KOPT-K1 (cell line): ENCODE measurements around the gene GPSM1.
"Not testable (repeated sequence)": the region's sequence is repeated elsewhere in the genome, so short reads cannot be mapped to it uniquely, and the experiment has no call there.

Experiments used
- H3K27ac ChIP-seq: fragments of 200-600 bp; sonication (generic); 2 replicates; pipeline ENCODE4 v1.5.1; 2016; ENCODE audit warnings: antibody characterized with exemption, mild to moderate bottlenecking, low read depth, low read length; ENCODE audit not compliant: poor library complexity, severe bottlenecking
- H3K36me3 ChIP-seq: fragments of 200-600 bp; sonication (generic); 2 replicates; pipeline ENCODE4 v1.5.1; 2017; ENCODE audit warnings: antibody characterized with exemption, mild to moderate bottlenecking, low read length, moderate library complexity; ENCODE audit not compliant: insufficient read depth
- H3K9me3 ChIP-seq: fragments of 200-600 bp; sonication (generic); 2 replicates; pipeline ENCODE4 v1.5.1; 2017; ENCODE audit warnings: antibody characterized with exemption, low read length, mild to moderate bottlenecking; ENCODE audit not compliant: insufficient read depth, poor library complexity, severe bottlenecking

Gene GPSM1

GRCh38 chr9:136407061-136407460 is 79.7 kb downstream of the GPSM1 start:
- H3K36me3 ChIP-seq = peaks cover 52% of the 10 kb centered on the region
- not testable (repeated sequence) for H3K27ac ChIP-seq

GRCh38 chr9:136407911-136408310 is 80.6 kb downstream of the GPSM1 start:
- Histone ChIP-seq H3K36me3 (peaks cover 51% of the 10 kb centered on the region), H3K9me3 (no peaks in the 10 kb centered on the region), H3K27ac (no peak overlapping the region)

More at GRCh38 chr9:136407061-136407460, 79.7 kb downstream of the GPSM1 start:
- H3K9me3 ChIP-seq = not testable (repeated sequence)
